SH-SY5Y (cell line): Measurements from ENCODE around the gene TOM1L2.

Experiments
- GATA2 ChIP-seq: IDR thresholded peaks from 2 replicates; pipeline ENCODE4 v1.6.1; 2011; ENCODE audit warnings: mild to moderate bottlenecking, low read depth, low read length
- GATA3 ChIP-seq: IDR thresholded peaks from 2 replicates; pipeline ENCODE4 v1.6.1; 2011; ENCODE audit warnings: low read depth, mild to moderate bottlenecking, low read length, moderate library complexity

GRCh38 chr17:17944743-17945142 lies 27.5 kb downstream of the TOM1L2 start:
- TF ChIP-seq GATA3 (no peak), GATA2 (no peak)
